LNCaP clone FGC (cell line): ENCODE measurements around the gene MVD.
A peak's percentile ranks its signal among the peaks of the same experiment; 100 is the strongest.

ENCODE experiments used
- DNase-seq: peaks from one replicate; pipeline ENCODE4 v3.0.0-alpha.2; 2011; ENCODE audit warnings: low read depth
- H3K4me3 ChIP-seq: 2 replicates; pipeline ENCODE4 v1.5.1; 2011; ENCODE audit warnings: mild to moderate bottlenecking, low read depth, low read length, control low read depth
- TF ChIP-seq, protein P1 (sequence below): IDR thresholded peaks from 2 replicates; pipeline ENCODE4 v1.5.1; 2012; ENCODE audit warnings: mild to moderate bottlenecking; ENCODE audit not compliant: control insufficient read depth, insufficient read depth; ENCODE audit errors: extremely low read depth

MVD gene

DNA sequence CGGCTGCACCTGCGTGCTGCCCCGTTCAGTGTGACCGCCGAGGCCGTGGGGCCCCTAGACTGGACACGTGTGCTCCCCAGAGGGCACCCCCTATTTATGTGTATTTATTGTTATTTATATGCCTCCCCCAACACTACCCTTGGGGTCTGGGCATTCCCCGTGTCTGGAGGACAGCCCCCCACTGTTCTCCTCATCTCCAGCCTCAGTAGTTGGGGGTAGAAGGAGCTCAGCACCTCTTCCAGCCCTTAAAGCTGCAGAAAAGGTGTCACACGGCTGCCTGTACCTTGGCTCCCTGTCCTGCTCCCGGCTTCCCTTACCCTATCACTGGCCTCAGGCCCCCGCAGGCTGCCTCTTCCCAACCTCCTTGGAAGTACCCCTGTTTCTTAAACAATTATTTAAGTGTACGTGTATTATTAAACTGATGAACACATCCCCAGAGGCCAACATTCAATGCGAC, 22.8 kb downstream of the MVD start:
- DNase-seq: no peak
- TF ChIP-seq, protein P1, sequence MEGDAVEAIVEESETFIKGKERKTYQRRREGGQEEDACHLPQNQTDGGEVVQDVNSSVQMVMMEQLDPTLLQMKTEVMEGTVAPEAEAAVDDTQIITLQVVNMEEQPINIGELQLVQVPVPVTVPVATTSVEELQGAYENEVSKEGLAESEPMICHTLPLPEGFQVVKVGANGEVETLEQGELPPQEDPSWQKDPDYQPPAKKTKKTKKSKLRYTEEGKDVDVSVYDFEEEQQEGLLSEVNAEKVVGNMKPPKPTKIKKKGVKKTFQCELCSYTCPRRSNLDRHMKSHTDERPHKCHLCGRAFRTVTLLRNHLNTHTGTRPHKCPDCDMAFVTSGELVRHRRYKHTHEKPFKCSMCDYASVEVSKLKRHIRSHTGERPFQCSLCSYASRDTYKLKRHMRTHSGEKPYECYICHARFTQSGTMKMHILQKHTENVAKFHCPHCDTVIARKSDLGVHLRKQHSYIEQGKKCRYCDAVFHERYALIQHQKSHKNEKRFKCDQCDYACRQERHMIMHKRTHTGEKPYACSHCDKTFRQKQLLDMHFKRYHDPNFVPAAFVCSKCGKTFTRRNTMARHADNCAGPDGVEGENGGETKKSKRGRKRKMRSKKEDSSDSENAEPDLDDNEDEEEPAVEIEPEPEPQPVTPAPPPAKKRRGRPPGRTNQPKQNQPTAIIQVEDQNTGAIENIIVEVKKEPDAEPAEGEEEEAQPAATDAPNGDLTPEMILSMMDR: no peak
- no peak overlapping the region for H3K4me3 ChIP-seq

DNA sequence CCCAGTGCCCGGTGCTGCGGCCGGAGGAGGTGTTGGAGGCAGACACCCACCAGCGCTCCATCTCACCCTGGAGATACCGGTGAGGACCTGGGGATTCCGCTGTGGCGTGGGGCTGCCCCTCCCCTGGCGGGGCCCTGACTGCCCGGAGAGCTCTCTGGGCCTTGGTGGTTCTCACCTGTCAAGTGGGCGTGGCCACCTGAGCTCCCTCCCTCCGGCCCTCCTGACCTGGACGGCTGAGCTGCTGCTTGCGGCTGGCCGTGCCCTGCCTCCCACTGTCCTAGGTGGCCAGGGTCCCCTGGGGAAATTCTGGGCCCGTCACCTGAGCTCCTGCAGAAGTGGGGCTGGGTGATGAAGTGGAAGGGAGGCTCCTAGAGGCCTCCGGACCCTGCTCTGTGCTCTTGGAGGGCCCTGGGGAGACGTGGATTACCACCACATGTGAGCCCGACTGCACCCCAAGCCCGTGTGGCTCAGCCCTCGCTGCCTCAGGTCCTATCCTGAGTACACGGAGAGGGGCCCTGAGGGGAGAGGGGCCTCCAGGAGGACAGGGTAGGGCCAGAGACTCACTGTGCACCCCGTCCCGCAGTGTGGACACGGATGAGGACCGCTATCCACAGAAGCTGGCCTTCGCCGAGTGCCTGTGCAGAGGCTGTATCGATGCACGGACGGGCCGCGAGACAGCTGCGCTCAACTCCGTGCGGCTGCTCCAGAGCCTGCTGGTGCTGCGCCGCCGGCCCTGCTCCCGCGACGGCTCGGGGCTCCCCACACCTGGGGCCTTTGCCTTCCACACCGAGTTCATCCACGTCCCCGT, 23.5 kb downstream of the MVD start:
- no peak overlapping the region for H3K4me3 ChIP-seq
- DNase-seq: no peak
- TF ChIP-seq, protein P1: no peak

DNA sequence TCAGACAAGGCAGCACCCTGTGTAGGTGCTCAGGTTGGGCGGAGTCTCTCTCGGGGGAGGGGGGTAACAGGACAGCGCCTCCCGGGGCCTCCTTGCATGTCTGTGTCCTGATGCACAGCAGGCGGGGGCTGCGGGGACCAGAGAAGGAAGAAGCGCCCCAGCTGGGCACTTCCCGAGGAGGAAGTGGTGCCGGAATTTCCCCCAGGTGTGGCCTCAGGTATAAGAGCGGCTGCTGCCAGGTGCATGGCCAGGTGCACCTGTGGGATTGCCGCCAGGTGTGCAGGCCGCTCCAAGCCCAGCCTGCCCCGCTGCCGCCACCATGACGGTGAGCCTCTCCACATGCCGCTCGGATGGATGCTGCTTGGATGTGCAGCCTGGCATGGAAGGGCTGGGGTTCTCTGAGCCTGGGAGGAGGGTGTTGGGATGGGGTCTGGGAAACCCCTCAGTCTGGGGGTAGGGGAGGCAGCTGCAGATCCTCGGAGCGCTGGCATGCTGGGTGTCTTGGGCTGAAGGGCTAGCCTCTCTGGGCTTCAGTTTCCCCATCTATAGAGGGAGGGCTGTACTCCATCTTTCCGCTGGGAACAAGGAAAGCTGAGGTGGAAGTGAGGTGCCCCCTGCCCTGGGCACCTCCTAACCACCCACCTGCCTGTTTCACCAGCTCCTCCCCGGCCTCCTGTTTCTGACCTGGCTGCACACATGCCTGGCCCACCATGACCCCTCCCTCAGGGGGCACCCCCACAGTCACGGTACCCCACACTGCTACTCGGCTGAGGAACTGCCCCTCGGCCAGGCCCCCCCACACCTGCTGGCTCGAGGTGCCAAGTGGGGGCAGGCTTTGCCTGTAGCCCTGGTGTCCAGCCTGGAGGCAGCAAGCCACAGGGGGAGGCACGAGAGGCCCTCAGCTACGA, 24.3 kb downstream of the MVD start, which contains the start of gene IL17C:
TSS of gene IL17C (plus strand) at position 250 of the 908 bp plus-strand sequence. CDS start at position 320, 70 bp downstream.
- TF ChIP-seq, protein P1: no peak
- peak within 1 kb of the TSS; percentile 9; the same call in 1 of the 2 replicates for H3K4me3 ChIP-seq
- peak; percentile 54 for DNase-seq

DNA sequence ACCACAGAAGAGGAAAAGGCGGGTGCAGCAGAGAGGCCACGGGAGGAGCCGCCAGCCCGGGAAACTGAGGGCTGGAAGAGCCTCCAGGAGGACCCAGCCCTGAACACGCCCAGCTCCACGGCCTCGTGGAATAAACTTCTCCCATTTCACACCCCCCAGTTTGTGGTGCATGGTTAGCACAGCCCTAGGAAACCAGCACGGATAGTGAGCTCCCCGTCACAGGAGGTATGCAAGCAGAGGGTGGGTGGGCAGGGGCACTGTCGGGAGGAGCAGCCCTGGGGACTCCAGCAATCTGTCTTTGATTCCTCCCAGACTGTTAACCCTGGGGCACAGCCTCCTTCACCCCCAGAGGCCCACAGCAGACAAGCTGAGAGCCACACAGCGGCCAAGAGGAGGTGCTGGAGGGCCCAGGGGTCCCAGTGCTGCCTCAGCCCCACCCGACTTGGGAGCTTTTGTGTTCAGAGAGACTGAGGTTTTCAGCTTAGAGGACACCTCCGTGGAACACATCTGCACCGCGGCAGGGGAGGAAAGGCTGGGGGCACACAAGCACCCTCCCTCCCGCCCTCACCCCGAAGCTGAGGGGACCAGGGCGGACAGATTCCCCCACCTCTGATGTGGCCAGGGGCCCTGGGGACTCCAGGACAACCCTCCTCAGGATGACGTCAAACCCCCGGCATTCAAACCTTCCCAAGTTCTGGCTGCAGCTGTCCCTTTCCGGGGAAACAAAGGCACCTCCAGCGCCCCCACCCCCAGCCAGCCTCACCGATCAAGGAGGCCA, 26.2 kb downstream of the MVD start:
- H3K4me3 ChIP-seq: no peak overlapping the region
- TF ChIP-seq, protein P1: no peak
- DNase-seq: no peak

DNA sequence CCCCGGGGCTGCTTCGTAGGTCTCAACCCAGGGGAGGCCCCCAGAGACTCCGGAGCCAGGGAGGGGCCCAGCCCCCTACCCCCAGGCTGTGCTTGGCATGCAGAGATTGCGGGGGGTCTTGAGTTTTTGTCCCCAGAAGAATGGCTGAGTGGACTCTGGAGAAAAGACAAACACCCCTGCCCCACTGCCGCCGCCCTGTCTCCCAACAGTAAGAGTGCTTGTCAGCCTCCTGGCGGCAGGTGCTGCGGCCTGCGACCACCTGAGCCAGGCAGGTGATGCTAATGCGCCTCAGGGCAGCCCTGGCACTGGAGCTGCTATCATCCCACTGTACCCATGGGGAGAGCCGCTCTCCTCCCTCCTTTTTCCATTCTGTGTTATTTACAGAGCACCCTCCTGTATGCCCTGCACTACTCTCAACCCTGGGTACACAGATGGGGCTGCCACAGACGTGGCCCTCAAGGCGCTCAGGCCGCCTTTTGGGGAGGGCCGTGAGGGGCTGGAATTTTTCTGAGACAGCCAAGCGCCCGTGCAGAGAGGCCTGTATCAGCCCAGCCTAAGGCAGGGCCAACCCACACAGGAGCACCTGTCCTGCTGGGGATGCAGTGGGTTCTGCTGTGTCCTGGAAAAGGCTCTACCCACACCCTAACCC, 27.1 kb downstream of the MVD start:
- no peak overlapping the region for H3K4me3 ChIP-seq
- no peak for DNase-seq

More for the DNA sequence above, 27.1 kb downstream of the MVD start:
- TF ChIP-seq, protein P1: no peak
